Left hindlimb (tissue), 1 donor: ENCODE results near the gene BOD1L2.

Experiments
- DNase-seq: peaks from one replicate; pipeline ENCODE4 v3.0.0-alpha.2; 2018

Gene BOD1L2

DNA sequence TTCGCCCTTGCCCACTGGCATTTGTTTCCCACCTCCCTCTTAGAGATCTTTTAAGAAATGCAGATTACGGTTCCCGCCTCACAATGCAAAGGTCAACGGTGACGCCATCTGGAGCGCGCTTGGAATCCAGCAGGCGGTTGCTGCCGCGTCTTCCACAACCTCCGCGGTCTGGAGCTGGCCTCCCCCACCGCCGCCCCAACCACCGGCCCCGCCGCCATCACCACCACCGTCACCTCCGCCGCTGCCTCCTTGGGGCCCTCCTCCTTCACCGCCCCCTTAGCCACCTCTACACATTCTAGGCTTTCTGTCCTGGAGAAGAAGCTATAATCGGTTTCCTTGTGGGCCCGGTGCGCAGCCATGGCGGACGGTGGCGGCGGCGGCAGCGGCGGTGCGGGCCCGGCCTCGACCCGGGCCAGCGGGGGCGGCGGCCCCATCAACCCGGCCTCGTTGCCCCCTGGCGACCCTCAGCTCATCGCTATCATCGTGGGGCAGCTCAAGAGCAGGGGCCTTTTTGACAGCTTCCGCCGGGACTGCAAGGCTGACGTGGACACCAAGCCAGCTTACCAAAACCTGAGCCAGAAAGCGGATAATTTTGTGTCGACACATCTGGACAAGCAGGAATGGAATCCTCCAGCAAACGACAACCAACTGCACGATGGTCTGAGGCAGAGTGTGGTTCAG is at the start of gene BOD1L2:
BOD1L2 (plus strand) TSS at position 132 of the 681 bp plus-strand sequence; CDS start at position 358, 226 bp downstream.
- no peak for DNase-seq

DNA sequence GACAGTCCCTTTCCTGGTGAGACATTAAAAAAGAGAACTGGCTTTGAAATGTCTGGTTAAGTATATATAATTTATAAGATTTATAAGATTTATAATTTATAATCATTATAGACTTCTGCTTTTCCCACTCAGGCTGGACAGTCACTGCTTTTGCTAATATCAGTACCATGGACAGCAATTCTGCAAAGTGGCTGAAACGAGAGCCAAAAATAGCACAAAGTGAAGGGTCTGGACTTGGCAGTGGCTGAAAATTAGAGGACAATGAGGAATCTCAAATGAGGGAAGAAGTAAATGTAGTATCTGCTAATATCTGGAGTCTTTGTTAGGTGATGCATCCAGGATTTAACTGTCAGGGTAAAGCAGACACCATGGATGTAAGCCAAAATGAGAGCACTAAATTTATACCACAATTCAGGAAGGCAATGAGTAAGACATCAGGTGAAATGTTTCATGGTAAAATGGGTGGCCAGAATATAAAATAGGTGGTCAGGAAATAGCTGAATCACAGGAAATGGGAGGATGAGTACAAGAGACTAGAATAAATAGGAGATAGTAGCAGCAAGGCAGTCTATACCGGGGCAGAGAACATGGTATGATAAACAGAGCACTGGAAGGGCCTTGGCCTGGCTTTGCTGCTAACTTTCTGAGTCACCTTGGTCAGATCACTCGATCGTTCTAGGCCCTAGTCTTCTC is 39.6 kb upstream of the BOD1L2 start:
- no peak for DNase-seq

DNA sequence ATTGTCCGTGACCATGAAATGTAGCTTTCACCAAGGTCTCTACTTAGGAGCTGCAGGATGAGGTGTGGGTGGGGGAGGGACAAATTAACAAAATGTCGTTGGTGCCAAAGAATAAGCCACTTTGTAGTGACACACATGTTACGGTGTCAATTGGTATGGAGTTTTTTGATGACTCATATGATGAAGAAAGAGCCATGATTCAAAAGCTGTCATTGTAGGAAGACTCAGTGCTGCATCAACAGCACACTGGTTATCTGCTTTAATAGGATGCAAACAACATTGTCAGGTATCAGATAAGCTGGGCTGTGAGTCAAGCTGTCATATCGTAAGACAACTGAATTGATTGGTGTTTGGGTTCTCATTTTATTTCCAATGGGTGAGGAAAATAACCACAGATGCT is 36.6 kb upstream of the BOD1L2 start:
- no peak for DNase-seq

DNA sequence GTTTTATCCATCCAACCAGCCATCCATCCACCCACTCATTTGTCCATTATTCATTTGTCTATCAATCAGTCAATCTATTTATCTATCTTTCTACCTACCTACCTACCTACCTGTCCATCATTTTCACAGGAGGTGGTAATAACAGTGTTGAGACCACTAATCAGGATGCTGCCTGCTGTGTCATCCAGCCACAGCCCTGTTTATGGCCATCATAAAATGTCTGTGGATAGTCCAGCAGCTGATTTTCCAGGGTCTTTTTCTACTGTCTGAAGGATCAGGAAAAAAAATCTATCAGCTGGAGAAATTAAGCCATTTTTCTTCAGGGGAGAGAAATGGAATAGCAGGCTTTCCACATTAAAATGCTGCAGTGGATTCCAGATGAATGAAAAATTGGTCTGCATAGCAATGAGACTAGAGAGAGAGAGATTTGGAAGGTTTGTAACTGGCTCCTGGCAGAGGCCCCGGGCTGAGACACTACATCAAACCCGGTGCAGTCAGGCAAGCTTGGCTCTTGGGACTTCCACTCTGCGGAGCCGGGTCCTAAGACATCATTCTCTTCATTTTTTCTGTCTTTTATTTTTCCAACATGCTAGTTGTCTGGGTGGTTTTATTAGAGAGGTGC is 33.0 kb upstream of the BOD1L2 start:
- no peak for DNase-seq

DNA sequence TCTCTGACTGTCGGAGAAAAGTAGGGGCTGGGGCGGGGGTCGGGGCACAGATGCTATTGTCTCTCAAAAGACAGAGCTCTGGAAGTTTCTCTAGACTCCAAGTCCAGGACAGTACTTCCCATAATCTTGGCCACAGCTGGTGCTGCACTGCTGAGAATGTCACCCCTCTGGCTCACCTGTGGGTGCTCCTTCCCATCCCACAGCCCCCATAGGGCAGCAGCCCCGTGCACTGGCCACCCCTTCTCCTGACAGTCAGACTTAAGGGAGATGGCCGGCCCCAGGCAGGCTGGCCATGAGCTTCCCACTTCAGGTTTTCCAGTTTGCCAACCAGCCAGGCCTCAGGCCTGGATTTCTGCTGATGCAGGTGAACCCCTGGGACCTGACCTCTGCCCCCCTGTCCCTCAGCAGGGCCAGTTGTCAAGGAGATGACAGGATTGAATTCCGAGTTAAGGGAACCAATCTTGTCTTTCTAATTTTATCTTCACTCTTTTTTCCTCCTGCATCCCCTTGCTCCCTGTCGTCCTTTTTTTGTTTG is 30.2 kb upstream of the BOD1L2 start:
- DNase-seq = no peak

DNA sequence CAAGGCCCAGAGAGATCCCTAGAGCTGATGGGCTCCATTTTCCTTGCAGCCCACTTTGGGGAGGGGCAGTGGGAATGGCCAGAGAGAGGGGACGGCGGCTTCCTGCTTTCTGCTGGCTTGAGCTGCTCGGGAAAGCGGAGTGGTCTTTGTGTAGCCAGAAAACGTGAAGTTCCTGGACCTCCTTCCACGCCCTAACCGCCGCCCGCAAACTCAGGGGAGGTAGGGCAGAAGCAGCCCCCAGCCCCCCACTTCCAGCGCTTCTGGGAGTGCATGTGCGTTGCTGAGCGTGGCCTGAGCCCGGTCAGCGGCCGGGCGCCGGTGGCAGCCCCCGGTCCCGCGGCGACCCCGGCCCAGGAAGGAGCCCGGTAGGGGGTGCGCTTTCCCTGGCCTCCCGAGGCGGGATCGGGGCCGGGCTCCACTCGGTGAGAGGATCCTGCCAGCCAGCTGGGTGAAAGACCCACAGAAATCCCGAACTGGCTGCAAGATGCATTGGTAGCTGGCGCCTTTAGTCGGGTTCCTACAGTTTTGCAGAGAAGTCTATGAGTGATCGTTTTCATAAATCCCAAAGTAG is 25.3 kb upstream of the BOD1L2 start:
- no peak for DNase-seq

DNA sequence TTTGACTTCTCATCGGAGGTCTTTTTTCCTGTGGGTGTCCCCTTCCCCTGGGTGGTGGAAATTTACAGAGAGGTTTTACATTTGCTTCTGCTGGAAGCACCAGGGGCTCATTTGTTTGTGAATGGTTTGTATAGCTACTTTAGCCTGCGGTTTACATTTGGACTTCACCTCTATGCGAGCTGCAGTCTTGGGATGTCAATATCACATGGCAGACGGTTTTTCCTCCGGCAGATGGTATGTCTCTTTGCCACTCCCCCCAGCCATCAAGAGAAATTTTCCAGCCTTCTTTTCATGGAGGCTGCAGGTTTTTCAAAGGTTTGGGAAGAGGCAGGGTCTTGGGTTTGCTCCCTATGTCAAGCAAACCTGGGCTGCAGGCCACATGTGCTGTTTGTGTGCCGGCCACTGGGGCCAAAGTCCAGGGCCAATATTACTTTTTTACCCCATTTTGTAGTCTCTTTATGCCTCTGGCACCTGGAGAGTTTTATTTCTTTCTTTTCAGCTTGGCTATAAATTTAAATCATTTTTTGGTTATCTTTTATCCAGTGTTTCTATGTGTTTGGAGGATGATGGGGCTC is 23.9 kb upstream of the BOD1L2 start:
- no peak for DNase-seq

DNA sequence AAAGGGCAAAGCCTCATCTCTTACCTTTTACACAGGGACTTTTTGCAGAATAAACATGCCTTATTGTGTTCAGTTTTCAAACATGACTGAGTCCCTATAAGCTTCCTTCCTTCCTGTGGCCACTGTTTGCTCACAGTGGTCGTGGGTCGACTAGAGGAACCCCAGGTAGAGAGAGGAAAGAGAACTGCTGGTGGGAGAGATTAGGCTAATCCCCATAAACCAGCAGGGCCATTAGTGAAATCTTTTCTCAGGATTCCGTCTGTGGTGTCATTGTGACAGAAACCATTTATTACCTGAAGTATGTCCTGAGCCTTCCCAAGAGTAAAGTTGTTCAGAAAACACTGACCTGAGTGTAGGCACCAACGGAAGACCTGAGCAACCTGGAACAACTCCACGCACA is 21.3 kb upstream of the BOD1L2 start:
- no peak for DNase-seq

DNA sequence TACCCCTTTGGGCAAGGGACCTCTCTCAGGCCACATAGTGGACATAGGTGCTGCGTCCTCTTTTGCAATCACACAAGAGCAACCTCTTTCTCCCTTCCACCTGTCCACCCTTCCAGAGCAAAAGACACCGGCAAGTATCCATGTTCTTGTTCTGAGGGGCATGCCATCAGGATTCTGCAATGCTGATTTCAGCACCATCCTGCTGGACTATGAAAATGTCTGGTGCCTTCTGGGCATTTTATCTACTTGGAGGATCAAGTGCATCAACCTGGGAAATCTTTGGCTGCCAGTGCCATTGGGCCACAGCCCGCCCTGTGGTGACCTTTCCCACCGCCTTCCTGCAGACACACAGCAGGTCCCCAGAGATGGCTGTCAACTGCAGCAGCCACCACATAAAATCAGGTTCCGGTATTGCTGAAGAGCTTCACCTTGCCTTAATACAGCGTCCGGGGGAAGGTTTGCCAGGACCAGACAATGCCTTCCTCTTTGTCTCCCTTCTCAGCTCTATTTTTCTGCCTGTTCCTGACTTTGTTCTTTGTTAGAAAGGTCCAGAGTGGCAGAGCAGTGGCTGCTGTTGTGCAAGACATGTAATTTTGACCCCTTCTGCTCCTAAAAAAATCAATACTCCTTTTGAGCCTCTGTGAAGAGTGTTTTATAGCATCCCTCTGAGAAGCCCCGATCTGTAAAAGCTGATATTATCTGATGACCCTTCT is 18.5 kb upstream of the BOD1L2 start:
- no peak for DNase-seq

DNA sequence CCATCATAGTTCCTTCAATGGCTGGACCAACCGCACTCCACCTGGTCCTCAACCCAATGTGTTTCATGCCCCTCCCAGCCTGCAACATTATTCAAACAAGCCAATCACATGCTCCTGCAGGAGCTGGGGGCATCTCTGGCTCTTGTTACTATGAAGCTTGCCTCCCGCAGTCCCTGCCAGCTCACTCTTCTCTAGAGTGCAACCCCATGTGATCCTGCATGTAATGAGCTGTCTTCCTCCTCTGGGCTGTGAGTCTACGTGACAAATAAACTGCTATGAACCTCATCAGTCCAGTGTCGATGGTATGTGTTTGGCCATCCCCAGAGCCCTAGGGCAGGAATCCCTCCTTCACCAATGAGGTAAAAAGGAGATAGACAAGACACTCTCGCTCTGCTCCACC is 15.8 kb upstream of the BOD1L2 start:
- no peak for DNase-seq

DNA sequence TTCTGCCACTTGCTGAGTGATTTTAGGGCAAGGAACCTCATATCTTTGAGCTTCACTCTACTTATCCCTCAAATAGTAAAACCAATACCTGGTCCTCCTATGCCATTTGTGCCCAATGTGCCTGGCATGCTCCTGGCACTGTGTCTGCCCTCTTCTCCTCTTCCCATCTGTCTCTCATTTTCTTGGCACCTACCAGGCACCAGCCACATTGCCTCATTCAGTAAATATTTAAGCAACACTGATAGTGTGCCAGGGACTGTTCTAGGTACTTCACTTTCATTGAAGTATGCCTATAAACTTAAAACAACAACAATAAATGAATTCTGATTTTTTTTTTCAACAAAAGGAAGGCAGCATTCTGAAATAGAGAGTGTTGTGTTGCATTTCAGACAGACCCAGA is 15.1 kb upstream of the BOD1L2 start:
- no peak for DNase-seq

DNA sequence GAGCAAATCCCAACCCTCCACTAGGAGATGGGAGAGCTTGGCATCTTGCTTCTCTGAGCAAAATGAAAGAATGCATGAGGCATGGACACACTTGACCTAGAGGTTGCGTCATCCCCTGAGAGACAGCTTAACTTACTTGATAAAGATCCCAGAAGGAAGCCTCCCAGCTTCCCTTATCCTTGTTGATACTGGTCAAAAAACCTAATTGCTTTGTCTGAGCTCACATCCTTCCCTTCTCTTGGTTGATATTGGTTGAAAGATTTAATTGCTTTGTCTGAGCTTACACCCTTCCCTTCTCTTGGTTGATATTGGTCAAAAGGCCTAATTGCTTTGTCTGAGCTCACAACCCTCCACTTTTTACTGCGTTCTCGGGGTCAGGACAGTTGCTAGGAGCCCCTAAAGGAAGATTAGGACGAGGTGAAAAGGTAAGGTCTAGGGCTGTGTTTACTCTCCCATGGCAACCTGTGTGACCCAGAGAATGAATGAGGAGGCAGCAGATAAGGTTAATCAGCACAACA is 12.2 kb upstream of the BOD1L2 start:
- DNase-seq = no peak

DNA sequence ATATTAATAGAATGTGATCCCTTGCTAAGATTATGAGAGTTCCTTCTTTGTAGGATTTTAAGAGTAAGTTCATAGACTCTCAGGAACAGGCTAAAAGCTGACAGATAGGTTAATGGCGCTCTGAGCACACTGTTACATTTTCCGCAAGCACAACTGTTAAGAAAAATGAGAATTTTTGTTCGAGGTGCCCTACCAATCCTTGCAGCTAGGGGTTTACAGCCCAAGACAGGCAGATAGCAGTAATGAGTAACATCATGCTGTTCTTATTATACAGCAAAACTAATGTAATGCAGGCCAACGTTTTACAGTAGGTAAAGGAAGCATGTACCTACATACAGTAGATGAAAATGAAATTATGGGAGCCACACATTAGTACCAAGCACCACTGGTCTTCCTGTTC is 11.2 kb upstream of the BOD1L2 start:
- DNase-seq = no peak

DNA sequence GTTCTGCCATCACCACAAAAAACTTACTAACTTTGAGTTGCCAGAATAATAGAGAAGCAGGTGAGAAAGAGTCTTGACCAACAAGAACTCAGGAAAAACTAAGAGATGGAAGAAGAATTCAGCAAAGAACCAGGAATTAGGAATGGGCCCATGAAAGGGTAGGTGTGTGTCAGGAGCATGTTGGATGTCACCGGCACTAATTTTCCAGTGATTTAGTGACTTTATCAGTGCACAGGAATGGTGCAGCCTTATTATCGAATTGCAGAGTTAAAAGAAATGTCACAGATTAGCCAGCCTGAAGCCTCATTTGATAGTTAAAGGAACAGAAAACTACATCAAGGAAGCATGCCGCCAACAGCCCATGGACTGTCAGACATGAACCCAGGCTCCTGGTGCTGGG is 9.0 kb upstream of the BOD1L2 start:
- no peak for DNase-seq

DNA sequence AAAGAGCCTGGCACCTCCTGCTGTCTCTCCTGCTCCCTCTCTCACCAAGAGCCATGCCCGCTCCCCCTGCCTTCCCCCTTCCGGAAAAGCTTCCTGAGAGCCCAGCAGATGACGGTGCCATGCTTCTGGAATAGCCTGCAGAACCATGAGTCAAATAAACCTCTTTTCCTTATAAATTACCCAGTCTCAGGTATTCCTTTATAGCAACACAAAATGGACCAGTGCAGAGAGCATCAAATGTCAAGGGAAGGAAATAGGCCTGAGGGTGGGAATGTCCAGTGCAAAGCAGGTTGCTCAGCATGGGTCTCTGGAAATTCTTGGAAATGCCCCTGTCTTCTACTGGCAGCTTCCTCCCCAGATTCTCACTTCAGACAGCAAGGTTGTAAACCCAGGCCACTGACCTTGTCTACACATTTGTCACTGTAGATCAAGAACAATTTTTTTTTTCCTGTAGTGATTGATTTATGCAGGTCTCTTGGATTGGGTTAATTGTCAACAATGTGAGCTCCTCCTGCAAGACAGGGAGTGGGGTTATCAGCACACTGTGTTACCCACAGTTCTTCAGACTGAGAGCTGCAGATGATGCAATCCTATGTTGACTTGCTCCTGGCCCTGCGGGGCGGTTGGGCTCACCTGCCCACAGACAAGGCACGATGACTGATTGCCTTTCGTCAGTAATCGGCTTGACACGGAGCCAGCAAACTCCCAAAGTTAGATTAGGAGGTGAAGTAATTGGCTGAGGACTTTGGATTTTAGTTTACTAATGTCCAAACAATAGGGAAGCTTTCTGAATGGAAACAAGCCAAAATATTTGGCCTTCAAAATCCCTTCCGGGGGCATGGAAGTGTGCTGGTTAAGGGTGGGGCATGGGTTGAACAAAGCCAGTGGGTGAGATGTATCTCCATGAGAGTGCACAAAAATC is 5.4 kb upstream of the BOD1L2 start:
- DNase-seq = no peak

DNA sequence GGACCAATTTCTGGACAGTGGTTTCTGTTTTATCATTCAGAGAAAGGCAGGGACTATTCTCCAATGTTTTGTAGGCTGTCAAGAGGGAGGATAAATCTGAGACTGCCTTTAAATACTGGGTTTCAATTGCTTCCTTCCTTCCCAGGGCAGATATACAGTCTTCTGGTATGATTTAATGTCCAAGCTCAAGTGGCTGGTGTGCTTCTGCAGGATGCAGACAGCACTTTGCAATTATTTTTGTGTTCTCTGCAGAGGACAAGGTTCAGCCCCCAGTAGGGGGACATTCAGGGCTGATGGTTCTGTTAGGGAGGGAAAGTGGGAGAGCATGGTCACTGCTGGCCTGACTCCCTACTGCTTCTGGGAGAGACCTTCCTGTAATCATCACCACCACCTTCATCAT is 4.6 kb upstream of the BOD1L2 start:
- DNase-seq = no peak

DNA sequence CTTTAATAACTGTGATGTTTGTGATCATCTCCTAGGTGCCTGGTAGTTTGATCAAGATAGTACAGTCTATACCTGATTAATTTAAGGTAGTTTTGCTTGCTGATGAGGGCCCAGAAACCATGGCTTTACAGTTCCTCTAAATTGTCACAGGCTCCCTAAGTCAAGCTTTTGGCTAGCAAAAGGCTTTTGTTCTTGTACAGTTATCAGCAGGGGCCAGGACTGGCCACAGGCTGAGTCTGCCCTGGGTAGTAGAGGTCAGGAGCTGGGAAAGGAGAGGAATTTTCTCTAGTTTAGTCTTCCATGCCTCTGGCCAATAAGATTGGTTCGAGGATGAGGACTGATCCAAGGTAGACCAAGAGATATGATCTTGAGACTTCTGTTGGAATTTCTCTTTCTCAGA is 3.6 kb upstream of the BOD1L2 start:
- no peak for DNase-seq

DNA sequence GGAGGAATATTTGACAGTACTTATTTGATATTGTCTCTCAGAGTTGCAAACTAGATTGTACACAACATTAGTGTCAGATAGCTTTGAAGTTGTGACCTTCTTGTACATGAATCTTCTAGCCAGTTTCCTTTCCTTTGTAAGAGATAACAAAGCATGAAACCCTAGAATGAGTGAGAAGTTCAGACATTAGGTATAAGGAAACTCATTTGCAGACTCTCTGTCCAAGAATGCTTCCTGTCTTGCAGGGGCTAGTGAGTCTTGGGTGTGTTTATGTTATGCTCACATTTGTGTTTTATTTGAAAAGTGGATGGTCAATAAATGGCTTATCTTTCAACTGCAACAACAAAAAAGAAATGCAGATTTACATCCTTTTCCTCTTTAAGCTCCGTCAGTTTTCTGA is 1.4 kb downstream of the BOD1L2 start:
- no peak for DNase-seq

DNA sequence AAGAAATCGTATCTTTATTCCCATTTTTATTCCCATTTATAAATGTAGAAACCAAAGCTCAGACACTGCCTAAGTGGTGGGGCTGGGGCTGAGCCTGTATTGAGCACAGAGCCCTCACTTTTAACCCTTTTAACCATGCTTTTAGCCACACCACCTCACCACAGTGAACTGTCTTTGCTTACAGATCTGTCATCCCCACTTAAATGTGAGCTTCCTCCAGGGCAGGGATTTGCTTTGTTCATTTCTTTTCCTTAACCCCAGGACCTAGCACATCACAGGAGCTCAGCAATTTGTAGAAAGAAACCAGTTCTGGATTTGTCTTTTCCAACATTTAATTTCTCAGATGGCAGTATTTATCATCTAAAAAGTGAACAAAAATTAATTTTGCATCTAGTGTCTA is 2.2 kb downstream of the BOD1L2 start:
- DNase-seq = no peak

DNA sequence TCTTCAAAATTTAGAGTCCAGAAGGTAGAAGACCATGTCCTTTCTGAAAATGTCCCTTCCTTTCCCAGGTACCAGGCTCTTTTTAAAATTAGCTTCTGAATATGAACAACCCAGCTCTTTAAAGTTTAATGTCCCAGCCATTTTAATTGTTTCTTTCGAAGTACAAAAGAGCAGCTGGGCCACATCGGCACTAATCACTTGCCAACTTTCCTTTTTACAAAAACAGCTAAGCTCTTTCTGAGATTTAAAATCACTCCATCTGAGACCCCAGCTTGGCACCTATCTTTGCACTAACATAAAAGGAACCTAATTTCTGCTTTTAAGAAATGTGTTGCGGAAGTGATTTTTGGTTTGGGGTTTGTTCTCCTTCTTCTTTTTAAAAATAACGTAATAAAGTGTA is 2.6 kb downstream of the BOD1L2 start:
- DNase-seq = no peak

DNA sequence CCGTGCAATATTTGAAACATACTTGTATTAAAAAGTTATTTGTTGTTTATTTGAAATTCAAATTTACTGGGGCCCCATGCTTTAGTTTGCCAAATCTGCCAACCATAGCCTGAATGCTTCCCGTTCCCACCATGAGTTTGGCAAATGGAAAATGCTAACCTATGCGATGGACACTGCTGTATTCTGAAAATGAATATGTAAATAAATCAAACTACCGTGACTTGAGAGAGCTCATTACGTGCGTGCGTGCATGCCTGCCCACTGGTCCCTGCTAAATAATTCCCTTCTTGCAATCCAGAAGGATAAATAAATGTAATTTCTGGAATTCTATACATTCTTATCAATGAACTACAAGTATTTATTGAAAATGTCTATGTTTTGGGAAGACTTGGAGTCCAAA is 3.2 kb downstream of the BOD1L2 start:
- DNase-seq = no peak
